Measurements from ENCODE around the gene PNPLA1.

The PNPLA1 gene

GRCh38 chr6:36247693-36248092 is 22.2 kb upstream of the PNPLA1 start:
- DNase-seq, result no peak

GRCh38 chr6:36248980-36249379 is 20.9 kb upstream of the PNPLA1 start:
- DNase-seq, result no peak

GRCh38 chr6:36249536-36249935 is 20.3 kb upstream of the PNPLA1 start:
- DNase-seq, result no peak

- no peak for DNase-seq
These were observed 17.9 kb upstream of the PNPLA1 start for GRCh38 chr6:36252005-36252404.

GRCh38 chr6:36263390-36264000 is 6.4 kb upstream of the PNPLA1 start:
- no peak for DNase-seq

GRCh38 chr6:36265744-36266143 is 4.1 kb upstream of the PNPLA1 start:
- DNase-seq, result no peak

- no peak for DNase-seq
These were observed 2.8 kb upstream of the PNPLA1 start for GRCh38 chr6:36266913-36267644.

GRCh38 chr6:36267731-36268477 is 2.0 kb upstream of the PNPLA1 start:
- no peak for DNase-seq

- DNase-seq, result no peak
These were observed 1.2 kb upstream of the PNPLA1 start for GRCh38 chr6:36268478-36269275.

- no peak for DNase-seq
These were observed 2.4 kb downstream of the PNPLA1 start for GRCh38 chr6:36272234-36272633.

GRCh38 chr6:36273067-36273466 is 3.2 kb downstream of the PNPLA1 start:
- no peak for DNase-seq

GRCh38 chr6:36273802-36274514 is 4.1 kb downstream of the PNPLA1 start:
- no peak for DNase-seq

- no peak for DNase-seq
These were observed 7.0 kb downstream of the PNPLA1 start for GRCh38 chr6:36276581-36277536.

GRCh38 chr6:36277946-36278470 is 8.1 kb downstream of the PNPLA1 start:
- no peak for DNase-seq

- no peak for DNase-seq
These were observed 10.6 kb downstream of the PNPLA1 start for GRCh38 chr6:36280467-36280866.

GRCh38 chr6:36280983-36281382 is 11.1 kb downstream of the PNPLA1 start:
- no peak for DNase-seq

GRCh38 chr6:36283608-36284007 is 13.7 kb downstream of the PNPLA1 start:
- DNase-seq, result no peak

- no peak for DNase-seq
These were observed 14.5 kb downstream of the PNPLA1 start for GRCh38 chr6:36284359-36284758.

GRCh38 chr6:36285187-36285671 is 15.4 kb downstream of the PNPLA1 start:
- DNase-seq, result no peak

GRCh38 chr6:36285797-36286196 is 15.9 kb downstream of the PNPLA1 start:
- no peak for DNase-seq

- DNase-seq, result no peak
These were observed 17.0 kb downstream of the PNPLA1 start for GRCh38 chr6:36286858-36287257.
